CD14-positive monocyte (primary cell): Measurements from ENCODE around the gene TAAR2. TPM values are rescaled to one million over a fixed set of nuclear protein-coding genes. Genes with fewer than 3 reads are reported as not detected.

Source experiments
- DNase-seq, 3 donors: peaks; one replicate each; pipeline ENCODE4 v3.0.0-alpha.2; 2011 to 2022
- H2AFZ ChIP-seq: 2 replicates; pipeline ENCODE4 v1.6.0; 2012; ENCODE audit warnings: mild to moderate bottlenecking, low read depth, low read length, inconsistent platforms; ENCODE audit not compliant: insufficient read depth, poor library complexity, severe bottlenecking
- H3K27ac ChIP-seq, 2 donors: 1 replicate in 1 of 2; 2 replicates in 1 of 2; pipeline ENCODE4 v1.5.1; 2012 to 2013; ENCODE audit warnings: low read length in 2 of 2, control low read depth in 1 of 2, inconsistent platforms in 1 of 2, low read depth in 1 of 2, mild to moderate bottlenecking in 1 of 2
- H3K27me3 ChIP-seq, 2 donors: one replicate each; pipeline versions ENCODE4 v1.6.0 to v1.6.1; 2011 to 2013; ENCODE audit warnings: low read length in 2 of 2; ENCODE audit not compliant: control insufficient read depth in 2 of 2, insufficient read depth in 2 of 2
- H3K36me3 ChIP-seq, 2 donors: replicated peaks in 1 of 2; 1 replicate in 1 of 2; 2 replicates in 1 of 2; pipeline versions ENCODE4 v1.5.1 to v1.6.1; 2012 to 2013; ENCODE audit warnings: low read length in 2 of 2, control low read depth in 1 of 2, inconsistent platforms in 1 of 2, mild to moderate bottlenecking in 1 of 2; ENCODE audit not compliant: insufficient read depth in 2 of 2, control insufficient read depth in 1 of 2
- H3K4me1 ChIP-seq, 2 donors: 1 replicate in 1 of 2; 2 replicates in 1 of 2; pipeline versions ENCODE4 v1.5.1 to v1.6.1; 2012 to 2013; ENCODE audit warnings: low read length in 2 of 2, control low read depth in 1 of 2, inconsistent platforms in 1 of 2, mild to moderate bottlenecking in 1 of 2, moderate library complexity in 1 of 2; ENCODE audit not compliant: insufficient read depth in 2 of 2, control insufficient read depth in 1 of 2
- H3K4me2 ChIP-seq: replicated peaks from 2 replicates; pipeline ENCODE3; 2012; ENCODE audit warnings: low read length, moderate library complexity, mild to moderate bottlenecking; ENCODE audit not compliant: poor library complexity, severe bottlenecking; ENCODE audit errors: extremely low read depth
- H3K4me3 ChIP-seq, 3 experiments: fragments of 200-600 bp in 1 of 3; sonication (generic) in 1 of 3; replicated peaks in 1 of 3; 1 replicate in 2 of 3; 2 replicates in 1 of 3; pipeline ENCODE4 v1.5.1; 2011 to 2013; ENCODE audit warnings: low read length in 3 of 3, mild to moderate bottlenecking in 3 of 3, control low read depth in 2 of 3, low read depth in 2 of 3, inconsistent platforms in 1 of 3, moderate library complexity in 1 of 3
- H3K79me2 ChIP-seq: 2 replicates; pipeline ENCODE4 v1.6.0; 2012; ENCODE audit warnings: mild to moderate bottlenecking, control low read depth, inconsistent platforms, low read length, moderate library complexity; ENCODE audit not compliant: insufficient read depth
- H3K9ac ChIP-seq: 2 replicates; pipeline ENCODE4 v1.6.0; 2017; ENCODE audit warnings: low read length, mild to moderate bottlenecking; ENCODE audit not compliant: insufficient read depth, poor library complexity, severe bottlenecking
- H3K9me3 ChIP-seq, 2 donors: replicated peaks in 1 of 2; 1 replicate in 1 of 2; 2 replicates in 1 of 2; pipeline versions ENCODE4 v1.5.1 to v1.6.1; 2012 to 2013; ENCODE audit warnings: low read length in 2 of 2, control low read depth in 1 of 2; ENCODE audit not compliant: control insufficient read depth in 1 of 2, insufficient read depth in 1 of 2
- H4K20me1 ChIP-seq: 2 replicates; pipeline ENCODE4 v1.6.0; 2012; ENCODE audit warnings: mild to moderate bottlenecking, low read length, control low read depth, moderate library complexity; ENCODE audit not compliant: insufficient read depth
- H3K27ac Mint-ChIP-seq, 7 donors: one replicate each; pipeline ENCODE4 v1.8.0; 2020; ENCODE audit warnings: mild to moderate bottlenecking in 7 of 7, mixed read lengths in 7 of 7, moderate library complexity in 6 of 7, inconsistent platforms in 2 of 7
- H3K27me3 Mint-ChIP-seq, 3 donors: one replicate each; pipeline ENCODE4 v1.8.0; 2021 to 2022; ENCODE audit warnings: low read depth in 3 of 3, mild to moderate bottlenecking in 3 of 3, mixed read lengths in 3 of 3, moderate library complexity in 3 of 3, inconsistent platforms in 1 of 3
- H3K36me3 Mint-ChIP-seq, 2 donors: one replicate each; pipeline ENCODE4 v1.8.0; 2020; ENCODE audit warnings: mixed read lengths in 2 of 2, inconsistent platforms in 1 of 2, mild to moderate bottlenecking in 1 of 2
- H3K4me1 Mint-ChIP-seq: one replicate; pipeline ENCODE4 v1.8.0; 2020; ENCODE audit warnings: mild to moderate bottlenecking, mixed read lengths
- H3K4me3 Mint-ChIP-seq, 2 donors: one replicate each; pipeline ENCODE4 v1.8.0; 2020; ENCODE audit warnings: mild to moderate bottlenecking in 2 of 2, mixed read lengths in 2 of 2, moderate library complexity in 1 of 2
- H3K9me3 Mint-ChIP-seq, 7 donors: one replicate each; pipeline ENCODE4 v1.8.0; 2020 to 2022; ENCODE audit warnings: mixed read lengths in 7 of 7, mild to moderate bottlenecking in 6 of 7, moderate library complexity in 6 of 7, inconsistent platforms in 2 of 7
- WGBS: methylation state at CpG from one replicate; pipeline ENCODE4 v1.1.5; 2013; ENCODE audit warnings: missing lambda C conversion rate; ENCODE audit not compliant: insufficient coverage; 5-methylcytosine and 5-hydroxymethylcytosine counted together
- intact Hi-C, 2 donors: fragments of 100-400 bp; cut with micrococcal nuclease; formaldehyde crosslinking; loops; one replicate each; pipeline versions ENCODE4 v1.15.0 to v1.15.1; 2023
- polyA plus RNA-seq, 3 donors: library from polyadenylated mRNA; depleted of rRNA in 1 of 3; unstranded in 2 of 3; stranded (reverse) in 1 of 3; fragments of 300-500 nt in 2 of 3; fragments of >200 nt in 1 of 3; fragmentation: Illumina TruSeq in 2 of 3; gene quantifications; 1 replicate in 2 of 3; 2 replicates in 1 of 3; pipeline ENCODE4 v1.2.3, GENCODE V29; 2012 to 2021
- TF ChIP-seq, protein P1 (sequence below): fragments of 200-600 bp; IDR thresholded peaks from one replicate; pipeline ENCODE4 v1.8.0; 2022; ENCODE audit warnings: antibody characterized with exemption, mild to moderate bottlenecking

The TAAR2 gene
- polyA plus RNA-seq, 3 donors, result not detected

DNA sequence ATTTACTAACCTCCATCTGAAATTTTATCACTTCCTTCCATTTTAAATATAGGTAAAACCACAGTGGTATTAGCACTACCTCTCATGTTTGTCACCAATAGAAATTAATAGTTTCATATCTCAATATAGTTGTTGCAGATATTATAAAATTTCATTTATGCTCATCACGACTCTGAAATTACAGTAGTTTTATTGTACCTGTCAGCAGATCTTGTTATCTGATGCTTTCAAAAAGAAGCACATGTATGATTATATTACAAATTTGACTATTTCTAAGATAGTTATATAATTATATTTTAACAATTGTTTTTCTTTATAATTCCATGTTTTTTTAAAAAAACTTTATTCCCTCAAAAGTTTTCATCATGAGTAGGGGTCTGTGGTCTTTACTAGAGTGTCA lies 39.4 kb downstream of the TAAR2 start:
- H3K9ac ChIP-seq, result no peak overlapping the region
- H3K27me3 ChIP-seq, result peaks cover 0 to 2% of the 10 kb centered on the region in 2 donors
- no peaks in the 10 kb centered on the region for H4K20me1 ChIP-seq
- TF ChIP-seq, protein P1, sequence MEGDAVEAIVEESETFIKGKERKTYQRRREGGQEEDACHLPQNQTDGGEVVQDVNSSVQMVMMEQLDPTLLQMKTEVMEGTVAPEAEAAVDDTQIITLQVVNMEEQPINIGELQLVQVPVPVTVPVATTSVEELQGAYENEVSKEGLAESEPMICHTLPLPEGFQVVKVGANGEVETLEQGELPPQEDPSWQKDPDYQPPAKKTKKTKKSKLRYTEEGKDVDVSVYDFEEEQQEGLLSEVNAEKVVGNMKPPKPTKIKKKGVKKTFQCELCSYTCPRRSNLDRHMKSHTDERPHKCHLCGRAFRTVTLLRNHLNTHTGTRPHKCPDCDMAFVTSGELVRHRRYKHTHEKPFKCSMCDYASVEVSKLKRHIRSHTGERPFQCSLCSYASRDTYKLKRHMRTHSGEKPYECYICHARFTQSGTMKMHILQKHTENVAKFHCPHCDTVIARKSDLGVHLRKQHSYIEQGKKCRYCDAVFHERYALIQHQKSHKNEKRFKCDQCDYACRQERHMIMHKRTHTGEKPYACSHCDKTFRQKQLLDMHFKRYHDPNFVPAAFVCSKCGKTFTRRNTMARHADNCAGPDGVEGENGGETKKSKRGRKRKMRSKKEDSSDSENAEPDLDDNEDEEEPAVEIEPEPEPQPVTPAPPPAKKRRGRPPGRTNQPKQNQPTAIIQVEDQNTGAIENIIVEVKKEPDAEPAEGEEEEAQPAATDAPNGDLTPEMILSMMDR, result no peak
- H3K36me3 ChIP-seq, result no peaks in the 10 kb centered on the region
- no peak overlapping the region for H3K27ac ChIP-seq
- H3K27ac Mint-ChIP-seq, result no peak overlapping the region
- no peak overlapping the region for H3K4me3 Mint-ChIP-seq
- peaks cover 2 to 6% (median 5%) of the 10 kb centered on the region in 3 donors for H3K27me3 Mint-ChIP-seq
- H3K9me3 Mint-ChIP-seq, result peaks cover 0 to 12% (median 2%) of the 10 kb centered on the region in 7 donors
- intact Hi-C loops, result no loop called here
- no CpG with 5 or more reads among the region's 1 CpG for whole genome bisulfite sequencing
- H3K79me2 ChIP-seq, result no peaks in the 10 kb centered on the region
- H3K9me3 ChIP-seq, result no peaks in the 10 kb centered on the region
- peaks cover 16 to 26% of the 10 kb centered on the region in 2 donors for H3K4me1 ChIP-seq
- no peak overlapping the region for H3K4me3 ChIP-seq
- no peak overlapping the region for H3K4me2 ChIP-seq
- H2AFZ ChIP-seq, result no peak overlapping the region
- no peaks in the 10 kb centered on the region for H3K36me3 Mint-ChIP-seq
- H3K4me1 Mint-ChIP-seq, result peaks cover 23% of the 10 kb centered on the region
- no peak for DNase-seq

DNA sequence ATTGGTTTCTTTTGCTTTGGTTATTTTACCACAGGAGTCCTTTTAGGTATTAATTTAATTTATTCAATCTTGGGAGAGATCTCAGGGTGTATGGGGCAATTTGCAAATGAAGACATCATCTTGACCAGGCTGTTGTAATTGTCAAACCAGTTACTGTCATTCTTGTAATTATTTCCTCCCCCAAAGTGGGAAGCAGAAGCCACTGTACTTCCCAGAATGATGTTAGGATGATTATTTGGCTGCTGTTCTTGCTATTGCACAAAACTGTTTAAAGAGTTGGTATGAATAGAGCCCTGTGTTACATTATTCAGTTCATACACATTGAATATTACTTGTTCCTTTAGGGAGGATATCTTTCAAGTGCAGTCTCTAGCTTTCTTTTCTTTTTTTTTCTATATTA lies 52.3 kb downstream of the TAAR2 start:
- Histone ChIP-seq H3K36me3 (no peaks in the 10 kb centered on the region), H3K4me3 (no peak overlapping the region), H3K9ac (no peak overlapping the region), H4K20me1 (no peaks in the 10 kb centered on the region), H3K27me3 (peaks cover 2 to 4% of the 10 kb centered on the region in 2 donors), H3K9me3 (no peaks in the 10 kb centered on the region), H3K4me1 (peaks cover 10 to 16% of the 10 kb centered on the region in 2 donors), H3K79me2 (no peaks in the 10 kb centered on the region), H3K4me2 (no peak overlapping the region), H3K27ac (no peak overlapping the region), H2AFZ (no peak overlapping the region)
- H3K27ac Mint-ChIP-seq, result peak overlapping the region in 1 of 7 donors; percentile 75
- H3K4me3 Mint-ChIP-seq, result no peak overlapping the region
- H3K36me3 Mint-ChIP-seq, result no peaks in the 10 kb centered on the region
- intact Hi-C loops, result no loop called here
- peaks cover 0 to 3% (median 0%) of the 10 kb centered on the region in 7 donors for H3K9me3 Mint-ChIP-seq
- peak in 1 of 3 donors; percentile 71 for DNase-seq
- peaks cover 11% of the 10 kb centered on the region for H3K4me1 Mint-ChIP-seq
- TF ChIP-seq, protein P1, result no peak
- peaks cover 7 to 16% (median 7%) of the 10 kb centered on the region in 3 donors for H3K27me3 Mint-ChIP-seq
